ENCODE data around the gene CIBAR2. TPM values are rescaled to one million over a fixed set of nuclear protein-coding genes. Genes with fewer than 3 reads are reported as not detected.

CIBAR2 gene
- total and polyA plus RNA-seq, 9 of the 15 experiments (the other 6 are each of a cell fraction or from before 2014, with no cell fraction given) = not detected

DNA sequence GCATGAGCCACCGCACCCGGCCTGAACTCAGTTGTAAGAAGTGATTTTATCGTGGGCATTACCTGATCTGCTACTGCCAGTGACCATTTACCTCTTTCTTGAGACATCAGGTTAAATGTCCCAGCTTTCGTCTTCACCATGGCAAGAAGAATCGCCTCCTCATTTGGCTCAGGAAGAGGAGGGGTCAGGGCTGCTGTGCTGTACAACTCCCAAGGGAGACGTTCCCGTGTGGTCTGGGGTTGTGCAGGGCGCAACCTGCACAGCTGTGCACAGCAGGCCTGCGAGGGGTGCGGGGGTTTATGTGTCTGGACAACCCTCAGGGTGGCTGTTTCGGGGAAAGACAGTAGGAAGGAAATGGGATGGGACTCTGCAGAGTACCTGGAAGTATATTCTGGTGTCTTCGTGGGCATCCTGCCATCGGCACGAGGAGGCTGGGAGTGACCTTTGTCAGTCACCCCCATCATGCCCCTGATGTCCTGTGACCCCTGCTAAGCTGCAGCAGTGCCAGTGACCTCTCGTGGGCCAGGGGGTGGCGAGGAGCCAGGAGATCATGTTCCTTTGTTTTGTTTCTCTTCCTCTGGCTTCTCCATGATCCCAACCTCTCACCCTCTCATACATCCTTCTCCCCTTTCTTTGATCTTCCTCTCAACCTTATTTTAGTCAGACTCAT, 27.3 kb downstream of the CIBAR2 start:
- POLR2A ChIA-PET = interaction anchor here (0.5 to 2.3 kb wide), 2 partner anchors 12 to 13 kb away, joined by 5 to 8 read pairs; no protein-coding TSS in a partner anchor
- CTCF ChIA-PET (ENCODE audit: low intra/inter-chr PET ratio) = interaction anchor here (1.0 kb wide), 1 partner anchor 102 kb away, joined by 3 read pairs; no protein-coding TSS in a partner anchor
- Histone ChIP-seq H3K27me3 (ENCODE audit: control insufficient read depth in 2 of 2, insufficient read depth in 2 of 2, low read length in 2 of 2) (no peaks in the 10 kb centered on the region), H2AFZ (ENCODE audit: low read depth, low read length) (no peak overlapping the region), H3K9ac (ENCODE audit: insufficient read depth in 1 of 2, low read depth in 2 of 2, low read length in 2 of 2) (peak overlapping the region in 1 of 2 experiments; percentile 73; a peak in 2 of 4 replicates), H3K9me3 (replicated peaks; ENCODE audit: control insufficient read depth, insufficient read depth, low read depth, low read length) (no peaks in the 10 kb centered on the region), H3K4me2 (ENCODE audit: insufficient read depth, low read length) (no peak overlapping the region), H3K9me1 (ENCODE audit: control insufficient read depth, insufficient read depth, low read length) (no peaks in the 10 kb centered on the region), H3K4me1 (replicated peaks in 1 of 2; ENCODE audit: control insufficient read depth in 2 of 2, insufficient read depth in 2 of 2, low read length in 2 of 2) (peaks cover 6 to 54% of the 10 kb centered on the region in 2 experiments; a peak in 3 of 5 replicates), H4K20me1 (replicated peaks; ENCODE audit: control insufficient read depth, insufficient read depth, low read length) (no peaks in the 10 kb centered on the region; the same call in 1 of the 2 replicates), H3K36me3 (ENCODE audit: control insufficient read depth, insufficient read depth, low read length) (peaks cover 5% of the 10 kb centered on the region; the same call in 1 of the 3 replicates), H3K27ac (ENCODE audit: extremely low read depth, low read depth, low read length) (no peak overlapping the region), H3K4me3 (no peak overlapping the region), H3K79me2 (ENCODE audit: control insufficient read depth, insufficient read depth, low read length) (no peaks in the 10 kb centered on the region)
- 56% methylated on average over 16 of the region's 16 CpGs for WGBS (ENCODE audit: insufficient coverage, low coverage, missing lambda C conversion rate)
- no TSS peak for BruUV-seq (replicated peaks)
- ATAC-seq = no peak
- intact Hi-C loops (cut with micrococcal nuclease) (loop anchor here (5.0 to 10.0 kb wide), 3 partner anchors 58 to 460 kb away; partner anchors contain the start of gene KIAA0513), in situ Hi-C loops (cut with MboI) (no loop called here)
- no peak for FAIRE-seq
- no peak for DNase-seq (ENCODE audit: extremely low read depth in 1 of 4, low spot score in 3 of 4)
- TF ChIP-seq ZNF347 (CRISPR knock-in tag; IDR thresholded peaks at IDR 0.05; ENCODE audit: low read depth) (no peak), RERE (CRISPR knock-in tag; IDR thresholded peaks at IDR 0.05; ENCODE audit: borderline replicate concordance) (no peak), TAF15 (IDR thresholded peaks at IDR 0.05; ENCODE audit: low read depth, low read length) (no peak), ZBED1 (IDR thresholded peaks at IDR 0.05) (no peak), CREB3L1 (IDR thresholded peaks at IDR 0.05; ENCODE audit: borderline replicate concordance, low read depth) (no peak), PHF21A (IDR thresholded peaks at IDR 0.05; ENCODE audit: borderline replicate concordance, low read depth) (no peak), SAP30 (IDR thresholded peaks at IDR 0.05; ENCODE audit: borderline replicate concordance, insufficient read depth, low read depth, low read length, poor library complexity, severe bottlenecking) (no peak), RBM39 (optimal IDR thresholded peaks at IDR 0.05; ENCODE audit: low read depth, low read length) (no peak), MED1 (CRISPR knock-in tag; IDR thresholded peaks at IDR 0.05; ENCODE audit: borderline replicate concordance) (no peak), NR3C1 (CRISPR knock-in tag; IDR thresholded peaks at IDR 0.05) (no peak), CREM (IDR thresholded peaks at IDR 0.05; ENCODE audit: low read depth) (no peak), NR0B1 (IDR thresholded peaks at IDR 0.05; ENCODE audit: partially characterized antibody) (no peak), TCF15 (CRISPR knock-in tag; IDR thresholded peaks at IDR 0.05) (no peak)

Measured in K562 (cell line).